Stomach smooth muscle (tissue), 2 donors: ENCODE data around the gene JPH3.

Experiments used
- H3K27ac ChIP-seq: one replicate; pipeline ENCODE4 v1.7.0; 2013; ENCODE audit warnings: mild to moderate bottlenecking, low read length, inconsistent platforms
- H3K27me3 ChIP-seq, 2 donors: one replicate each; pipeline ENCODE4 v1.7.0; 2013; ENCODE audit warnings: low read length in 2 of 2; ENCODE audit not compliant: insufficient read depth in 2 of 2, control insufficient read depth in 1 of 2
- H3K36me3 ChIP-seq, 2 donors: one replicate each; pipeline ENCODE4 v1.7.0; 2013; ENCODE audit warnings: low read length in 2 of 2; ENCODE audit not compliant: control insufficient read depth in 2 of 2, insufficient read depth in 2 of 2
- H3K4me1 ChIP-seq: one replicate; pipeline ENCODE4 v1.7.0; 2013; ENCODE audit warnings: low read length; ENCODE audit not compliant: control insufficient read depth, insufficient read depth
- H3K4me3 ChIP-seq, 2 donors: one replicate each; pipeline ENCODE4 v1.7.0; 2013; ENCODE audit warnings: low read length in 2 of 2
- H3K9ac ChIP-seq, 2 donors: one replicate each; pipeline ENCODE4 v1.7.0; 2013; ENCODE audit warnings: low read length in 2 of 2, mild to moderate bottlenecking in 1 of 2
- H3K9me3 ChIP-seq, 2 donors: one replicate each; pipeline ENCODE4 v1.7.0; 2013; ENCODE audit warnings: low read length in 2 of 2; ENCODE audit not compliant: control insufficient read depth in 2 of 2
- donor health status: healthy.
- donor health status: Pancreatic carcinoma.

JPH3 gene

DNA sequence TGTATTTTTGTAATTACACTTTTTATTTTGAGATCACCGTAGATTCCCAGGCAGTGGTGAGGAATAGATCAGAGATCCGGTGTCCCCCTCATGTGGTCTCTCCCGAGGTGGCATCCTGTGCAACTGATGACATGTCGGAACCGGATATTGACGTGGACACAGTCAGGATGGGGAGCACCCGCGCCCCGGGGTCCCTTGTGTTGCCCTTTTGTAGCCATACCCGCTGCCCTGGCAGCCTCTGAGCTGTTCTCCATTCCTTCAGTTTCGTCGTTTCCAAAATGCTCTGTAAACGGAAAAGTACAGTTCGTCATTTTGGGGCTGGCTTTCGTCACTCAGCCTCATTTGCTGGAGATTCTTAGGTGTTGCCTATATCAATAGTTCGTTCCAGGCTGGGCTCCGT is 14.2 kb downstream of the JPH3 start:
- Histone ChIP-seq H3K9me3 (no peaks in the 10 kb centered on the region), H3K9ac (no peak overlapping the region), H3K4me3 (no peak overlapping the region), H3K4me1 (no peaks in the 10 kb centered on the region), H3K36me3 (no peaks in the 10 kb centered on the region), H3K27ac (no peak overlapping the region), H3K27me3 (peaks cover 6 to 16% of the 10 kb centered on the region in 2 donors)

DNA sequence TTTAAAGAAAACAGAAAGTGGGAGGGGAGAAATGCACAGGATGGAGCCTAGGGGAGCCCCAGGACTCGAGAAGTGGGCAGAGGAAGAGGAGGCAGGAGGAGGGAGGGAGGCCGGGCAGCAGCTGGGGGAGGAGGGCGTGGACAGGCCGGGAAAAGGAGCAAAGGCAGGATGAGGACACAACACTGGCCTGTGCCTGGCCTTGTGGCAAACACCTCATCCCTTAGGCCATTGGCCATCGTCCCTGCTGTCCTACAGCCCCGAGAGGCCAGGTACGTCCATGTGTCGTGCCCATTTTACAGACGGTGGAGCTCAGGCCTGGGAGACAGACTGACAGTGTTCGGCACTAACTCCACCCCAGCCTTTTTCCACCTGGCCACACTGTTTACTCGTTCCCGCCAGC is 15.9 kb downstream of the JPH3 start:
- Histone ChIP-seq H3K27ac (no peak overlapping the region), H3K9me3 (no peaks in the 10 kb centered on the region), H3K4me1 (no peaks in the 10 kb centered on the region), H3K4me3 (no peak overlapping the region), H3K36me3 (no peaks in the 10 kb centered on the region), H3K27me3 (peaks cover 6 to 16% of the 10 kb centered on the region in 2 donors), H3K9ac (no peak overlapping the region)

DNA sequence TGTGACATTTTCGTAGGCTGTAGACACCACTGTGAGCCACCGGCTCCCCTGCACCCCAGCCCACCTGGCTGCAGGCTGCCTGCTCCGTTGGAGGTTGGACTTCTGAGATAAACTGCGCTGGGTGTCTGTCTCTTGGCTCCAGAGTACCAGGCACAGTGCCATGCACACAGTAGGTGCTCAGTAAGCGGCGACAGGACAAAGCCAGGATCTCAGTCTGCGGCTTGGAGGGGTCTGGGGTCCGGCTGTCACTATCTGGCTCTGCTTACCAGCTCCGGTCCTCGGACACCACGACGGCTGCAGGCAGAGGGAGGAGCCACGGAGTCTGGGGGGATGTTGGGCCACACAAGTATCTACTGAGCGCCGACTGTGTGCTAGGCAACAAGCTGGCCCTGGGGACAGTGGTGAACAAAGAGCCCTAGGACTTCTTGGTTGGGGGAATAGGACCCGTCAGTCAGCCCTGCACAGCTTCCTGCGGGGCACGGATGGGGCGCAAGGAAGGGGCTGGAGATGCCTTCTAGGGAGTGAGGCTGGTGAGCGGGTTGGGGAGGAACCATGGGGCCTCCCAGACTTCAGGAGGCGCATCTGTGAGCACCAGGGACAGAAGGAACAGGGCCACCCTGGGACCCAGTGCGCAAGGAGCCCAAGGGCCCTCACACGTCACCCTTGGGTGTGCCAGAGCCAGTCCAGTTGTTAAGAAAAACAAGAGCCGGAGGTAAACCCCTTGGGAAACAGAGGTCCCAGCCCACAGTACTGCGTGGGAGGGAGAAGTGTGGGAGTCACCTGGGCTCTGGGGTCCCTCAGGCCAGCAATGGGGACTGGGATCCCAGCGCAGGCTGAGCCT is 17.3 kb downstream of the JPH3 start:
- H3K27me3 ChIP-seq, result peaks cover 6 to 16% of the 10 kb centered on the region in 2 donors
- no peaks in the 10 kb centered on the region for H3K4me1 ChIP-seq
- H3K4me3 ChIP-seq, result no peak overlapping the region
- H3K9ac ChIP-seq, result no peak overlapping the region
- no peak overlapping the region for H3K27ac ChIP-seq
- no peaks in the 10 kb centered on the region for H3K9me3 ChIP-seq
- H3K36me3 ChIP-seq, result no peaks in the 10 kb centered on the region

DNA sequence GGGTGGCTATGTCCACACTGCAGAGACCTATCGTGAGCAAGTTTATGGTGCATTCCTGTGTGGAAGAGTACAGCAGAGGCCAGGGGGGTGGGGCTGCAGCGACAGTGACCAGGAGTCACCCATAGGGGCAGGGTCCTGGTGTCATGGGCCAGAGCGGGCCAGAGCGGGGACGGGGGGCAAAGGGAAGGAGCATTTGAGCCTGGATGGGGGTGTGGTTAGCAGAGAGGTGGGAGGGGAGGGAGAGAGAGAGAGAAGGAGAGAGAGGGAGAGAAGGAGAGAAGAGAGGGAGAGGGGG is 17.8 kb downstream of the JPH3 start:
- no peaks in the 10 kb centered on the region for H3K36me3 ChIP-seq
- H3K27ac ChIP-seq, result no peak overlapping the region
- H3K4me3 ChIP-seq, result no peak overlapping the region
- H3K27me3 ChIP-seq, result peaks cover 6 to 16% of the 10 kb centered on the region in 2 donors
- H3K4me1 ChIP-seq, result no peaks in the 10 kb centered on the region
- no peak overlapping the region for H3K9ac ChIP-seq
- H3K9me3 ChIP-seq, result no peaks in the 10 kb centered on the region

DNA sequence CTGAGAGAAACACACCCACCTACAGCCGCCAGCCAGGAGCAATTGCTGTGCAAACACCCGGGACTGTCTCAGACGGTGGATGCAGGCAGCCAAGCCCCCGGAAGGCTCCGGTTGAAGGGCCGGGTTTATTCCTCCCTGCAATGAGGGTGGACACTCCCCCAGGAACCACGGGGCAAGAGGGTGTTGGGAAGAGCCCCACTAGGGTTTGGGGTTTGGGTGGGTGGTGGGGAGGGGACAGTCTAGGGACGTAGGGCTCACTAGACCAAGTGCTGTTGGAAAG is 19.2 kb downstream of the JPH3 start:
- peaks cover 6 to 12% of the 10 kb centered on the region in 2 donors for H3K27me3 ChIP-seq
- no peaks in the 10 kb centered on the region for H3K4me1 ChIP-seq
- no peaks in the 10 kb centered on the region for H3K9me3 ChIP-seq
- H3K4me3 ChIP-seq, result no peak overlapping the region
- no peak overlapping the region for H3K9ac ChIP-seq
- H3K27ac ChIP-seq, result no peak overlapping the region
- H3K36me3 ChIP-seq, result no peaks in the 10 kb centered on the region

DNA sequence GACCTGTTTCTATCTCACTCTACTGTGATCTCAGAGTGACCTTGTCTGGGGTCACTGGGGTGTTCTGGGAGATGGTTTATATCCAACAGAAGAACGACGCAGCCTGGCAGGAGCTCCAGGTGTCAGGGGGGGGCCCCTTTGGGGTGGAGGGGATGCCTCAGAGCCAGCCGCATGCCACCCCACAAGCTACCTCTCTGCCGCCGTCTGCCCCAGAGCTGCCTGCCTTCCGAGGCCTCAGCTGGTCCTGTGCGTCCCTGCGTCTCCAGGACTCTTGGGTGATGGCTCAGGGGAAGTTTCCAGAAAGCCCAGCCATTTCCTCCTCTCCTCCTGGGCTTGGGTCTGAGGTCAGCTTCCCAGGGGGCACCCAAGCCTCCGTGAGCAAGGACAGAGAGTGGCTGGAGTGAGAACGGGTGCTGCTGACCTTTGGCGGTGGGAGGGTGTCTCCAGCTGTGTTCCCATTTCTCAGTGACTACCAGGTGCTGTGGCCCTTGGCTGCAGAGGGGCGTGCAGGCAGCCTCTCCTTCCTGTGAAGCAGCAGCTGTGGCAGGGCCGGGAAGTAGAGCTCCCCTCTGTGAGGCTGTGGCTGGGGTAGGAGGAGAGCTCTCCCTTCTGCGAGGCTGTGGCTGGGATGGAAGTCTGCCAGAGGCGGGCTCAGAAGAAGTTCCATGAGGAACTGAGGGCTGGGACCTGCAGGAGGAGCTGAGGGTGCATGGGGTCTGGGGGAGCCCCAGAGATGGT is 19.8 kb downstream of the JPH3 start:
- Histone ChIP-seq H3K4me1 (no peaks in the 10 kb centered on the region), H3K27ac (no peak overlapping the region), H3K9me3 (no peaks in the 10 kb centered on the region), H3K4me3 (no peak overlapping the region), H3K36me3 (no peaks in the 10 kb centered on the region), H3K9ac (no peak overlapping the region), H3K27me3 (peaks cover 2 to 7% of the 10 kb centered on the region in 2 donors)

DNA sequence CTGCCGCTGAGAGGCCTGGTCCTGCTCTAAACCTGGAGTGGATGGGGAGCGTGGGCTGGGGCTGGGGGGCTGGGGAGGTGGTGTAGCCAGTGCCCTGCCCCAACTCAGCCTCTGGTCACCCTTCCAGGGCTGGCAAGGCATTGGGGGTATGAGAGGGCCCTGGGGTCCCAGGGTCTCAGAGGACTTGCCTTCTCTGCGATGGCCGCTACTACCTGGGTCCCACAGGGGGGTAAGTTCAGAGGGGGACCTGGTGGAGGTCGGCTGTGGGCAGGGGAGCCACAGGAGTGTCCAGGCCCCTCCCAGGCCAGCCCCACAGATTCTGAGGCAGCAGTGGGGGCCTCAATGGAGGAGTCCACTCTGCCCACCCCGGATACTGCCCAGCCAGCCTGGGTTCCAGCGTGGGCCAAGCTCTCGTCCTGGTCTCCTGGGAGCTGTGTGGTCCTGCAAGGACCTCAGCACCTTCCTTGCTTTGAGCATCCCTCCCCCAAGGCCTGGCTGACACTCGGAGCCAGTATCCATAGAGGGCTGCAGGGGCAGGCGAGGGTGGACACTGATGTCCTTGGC is 20.5 kb downstream of the JPH3 start:
- no peaks in the 10 kb centered on the region for H3K4me1 ChIP-seq
- no peak overlapping the region for H3K4me3 ChIP-seq
- no peaks in the 10 kb centered on the region for H3K9me3 ChIP-seq
- H3K27me3 ChIP-seq, result peaks cover 0 to 9% of the 10 kb centered on the region in 2 donors
- no peak overlapping the region for H3K27ac ChIP-seq
- no peaks in the 10 kb centered on the region for H3K36me3 ChIP-seq
- H3K9ac ChIP-seq, result no peak overlapping the region

DNA sequence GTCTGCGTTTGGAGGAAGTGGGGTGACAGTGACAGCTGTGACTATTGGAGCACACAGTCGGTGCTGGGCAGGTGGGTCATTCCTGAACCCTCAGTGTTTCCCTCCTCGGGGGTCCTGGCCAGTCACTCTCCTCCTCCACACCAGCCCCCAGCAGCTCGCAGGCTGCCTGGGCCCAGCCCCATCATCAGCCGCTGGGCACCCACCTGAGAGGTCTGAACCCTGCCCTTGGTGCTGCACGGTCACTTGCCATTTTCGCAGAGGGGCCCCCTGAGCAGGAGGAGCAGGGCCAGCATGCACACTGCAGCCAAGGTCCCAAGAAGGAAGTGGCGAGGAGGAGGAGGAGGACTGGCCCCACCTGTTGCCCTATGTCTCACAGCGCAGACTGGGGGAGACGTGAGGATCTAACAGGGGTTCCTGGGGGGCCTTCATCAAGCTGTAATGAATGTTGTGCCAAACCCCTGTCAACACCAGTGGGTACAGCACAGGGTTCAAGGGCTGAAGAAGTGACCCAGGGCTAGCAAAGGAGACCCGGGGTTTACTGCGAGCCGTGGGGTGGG is 23.0 kb downstream of the JPH3 start:
- H3K9ac ChIP-seq, result no peak overlapping the region
- no peaks in the 10 kb centered on the region for H3K36me3 ChIP-seq
- H3K4me3 ChIP-seq, result no peak overlapping the region
- no peaks in the 10 kb centered on the region for H3K9me3 ChIP-seq
- H3K27ac ChIP-seq, result no peak overlapping the region
- peaks cover 0 to 4% of the 10 kb centered on the region in 2 donors for H3K27me3 ChIP-seq
- no peaks in the 10 kb centered on the region for H3K4me1 ChIP-seq

DNA sequence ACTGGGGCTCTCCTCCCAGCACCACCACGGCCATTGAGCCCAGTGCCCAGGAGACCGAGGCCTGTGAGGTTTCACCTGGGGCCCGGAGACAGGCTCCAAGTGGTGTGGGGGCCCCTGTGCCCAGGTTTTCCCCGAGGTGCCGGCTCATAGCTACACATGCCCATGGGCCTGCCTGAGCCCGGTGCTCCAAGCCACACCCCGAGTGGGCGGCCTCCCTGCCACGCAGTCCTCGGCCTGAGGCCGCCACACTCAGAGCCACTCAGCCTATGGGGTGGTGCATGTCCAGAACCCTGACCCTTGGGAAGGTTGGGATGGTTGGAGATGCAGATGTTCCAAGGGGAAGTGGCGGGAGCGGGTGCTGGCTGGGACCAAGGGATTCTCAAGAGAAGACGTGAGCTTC is 24.1 kb downstream of the JPH3 start:
- Histone ChIP-seq H3K4me1 (no peaks in the 10 kb centered on the region), H3K36me3 (no peaks in the 10 kb centered on the region), H3K9me3 (peaks cover 3 to 6% of the 10 kb centered on the region in 2 donors), H3K4me3 (no peak overlapping the region), H3K9ac (no peak overlapping the region), H3K27ac (no peak overlapping the region), H3K27me3 (peaks cover 0 to 4% of the 10 kb centered on the region in 2 donors)

DNA sequence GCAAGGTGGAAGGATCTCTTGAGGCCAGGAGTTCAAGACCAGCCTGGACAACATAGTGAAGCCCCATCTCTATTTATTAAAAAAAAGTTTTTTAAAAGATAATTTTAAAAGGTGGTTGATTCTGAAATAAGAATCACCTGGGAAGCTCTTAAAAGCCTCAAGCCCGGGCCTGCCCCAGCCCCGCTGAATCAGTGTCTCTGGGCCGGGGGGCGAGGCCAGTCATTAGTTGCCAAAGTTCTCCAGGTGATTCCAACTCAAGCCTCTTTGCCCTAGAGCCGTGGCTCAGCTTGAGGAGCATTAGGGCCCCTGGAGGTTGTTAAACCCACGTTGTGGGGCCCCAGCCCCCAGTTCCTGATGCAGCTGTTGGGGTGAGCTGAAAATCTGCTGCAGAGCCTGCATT is 24.6 kb downstream of the JPH3 start:
- Histone ChIP-seq H3K9ac (no peak overlapping the region), H3K9me3 (peaks cover 3 to 7% of the 10 kb centered on the region in 2 donors), H3K27me3 (peaks cover 0 to 4% of the 10 kb centered on the region in 2 donors), H3K4me3 (no peak overlapping the region), H3K36me3 (no peaks in the 10 kb centered on the region), H3K27ac (no peak overlapping the region), H3K4me1 (no peaks in the 10 kb centered on the region)
